ENCODE results near the gene REEP6. TPM values are rescaled to one million over a fixed set of nuclear protein-coding genes. Genes with fewer than 3 reads are reported as not detected.
"Not testable (repeated sequence)": the region's sequence is repeated elsewhere in the genome, so short reads cannot be mapped to it uniquely, and the experiment has no call there.

The REEP6 gene
- total and polyA plus RNA-seq, 2 donors (not counting 3 experiments of a cell fraction or from before 2014, with no cell fraction given): 1.3 to 1.5 TPM

- H3K4me2 ChIP-seq (ENCODE audit: insufficient read depth, low read length); H3K79me2 ChIP-seq (ENCODE audit: control insufficient read depth, insufficient read depth, low read length); DNase-seq (ENCODE audit: low read depth, low spot score); H2AFZ ChIP-seq (ENCODE audit: low read depth, low read length); H3K9ac ChIP-seq (replicated peaks; ENCODE audit: extremely low read depth, insufficient read depth, low read length); H4K20me1 ChIP-seq (replicated peaks; ENCODE audit: control insufficient read depth, extremely low read depth, insufficient read depth, low read length); H3K36me3 ChIP-seq (ENCODE audit: control insufficient read depth in 2 of 2, extremely low read depth in 1 of 2, insufficient read depth in 2 of 2, low read length in 2 of 2); H3K9me1 ChIP-seq (replicated peaks; ENCODE audit: control insufficient read depth, extremely low read depth, insufficient read depth, low read length); POLR2A ChIA-PET; H3K9me3 ChIP-seq (replicated peaks; ENCODE audit: control insufficient read depth, insufficient read depth, low read length); intact Hi-C loops (cut with micrococcal nuclease); H3K27ac ChIP-seq (ENCODE audit: insufficient read depth, low read depth, low read length); BruUV-seq (replicated peaks); CTCF ChIA-PET; FAIRE-seq; H3K4me3 ChIP-seq (replicated peaks in 1 of 3; ENCODE audit: insufficient read depth in 1 of 3, low read depth in 1 of 3, low read length in 3 of 3); H3K27me3 ChIP-seq (ENCODE audit: control insufficient read depth in 2 of 2, insufficient read depth in 2 of 2, low read length in 2 of 2); H3K4me1 ChIP-seq (ENCODE audit: control insufficient read depth, extremely low read depth, insufficient read depth, low read length); dilution Hi-C loops (cut with MboI; ENCODE audit: extremely low pct_ligation_motif_present, low sequenced_read_pairs): not testable (repeated sequence)
Observed at GRCh38 chr19:1519802-1520201, 28.8 kb downstream of the REEP6 start.

- Histone ChIP-seq H2AFZ (ENCODE audit: low read depth, low read length) (no peak overlapping the region), H3K27ac (ENCODE audit: insufficient read depth, low read depth, low read length) (no peak overlapping the region), H4K20me1 (replicated peaks; ENCODE audit: control insufficient read depth, extremely low read depth, insufficient read depth, low read length) (no peaks in the 10 kb centered on the region), H3K27me3 (ENCODE audit: control insufficient read depth in 2 of 2, insufficient read depth in 2 of 2, low read length in 2 of 2) (peaks cover 9 to 12% of the 10 kb centered on the region in 2 experiments), H3K9me1 (replicated peaks; ENCODE audit: control insufficient read depth, extremely low read depth, insufficient read depth, low read length) (no peaks in the 10 kb centered on the region), H3K36me3 (ENCODE audit: control insufficient read depth in 2 of 2, extremely low read depth in 1 of 2, insufficient read depth in 2 of 2, low read length in 2 of 2) (no peaks in the 10 kb centered on the region), H3K9ac (replicated peaks; ENCODE audit: extremely low read depth, insufficient read depth, low read length) (no peak overlapping the region), H3K79me2 (ENCODE audit: control insufficient read depth, insufficient read depth, low read length) (no peaks in the 10 kb centered on the region), H3K4me3 (replicated peaks in 1 of 3; ENCODE audit: insufficient read depth in 1 of 3, low read depth in 1 of 3, low read length in 3 of 3) (no peak overlapping the region), H3K4me1 (ENCODE audit: control insufficient read depth, extremely low read depth, insufficient read depth, low read length) (no peaks in the 10 kb centered on the region), H3K9me3 (replicated peaks; ENCODE audit: control insufficient read depth, insufficient read depth, low read length) (no peaks in the 10 kb centered on the region), H3K4me2 (ENCODE audit: insufficient read depth, low read length) (no peak overlapping the region)
- ChIA-PET POLR2A (no interaction called here), CTCF (no interaction called here)
- no TSS peak for BruUV-seq (replicated peaks)
- FAIRE-seq (no peak), DNase-seq (ENCODE audit: low read depth, low spot score) (no peak)
- TF ChIP-seq JUN (IDR thresholded peaks at IDR 0.05; ENCODE audit: borderline replicate concordance, insufficient read depth, insufficient read length, low read depth): no peak
- no peak for TF ChIP-seq MAX (IDR thresholded peaks at IDR 0.05; ENCODE audit: insufficient read depth, insufficient read length)
- TF ChIP-seq CTCF (IDR thresholded peaks at IDR 0.05; ENCODE audit: extremely low read depth in 1 of 2, insufficient read depth in 1 of 2, low read depth in 1 of 2, low read length in 2 of 2): no peak
- no peak for TF ChIP-seq POLR2AphosphoS5 (IDR thresholded peaks at IDR 0.05; ENCODE audit: insufficient read depth, low read depth, low read length)
- TF ChIP-seq GATA2 (IDR thresholded peaks at IDR 0.05; ENCODE audit: insufficient read depth, insufficient read length, low read depth, low read length): no peak
- no peak for TF ChIP-seq FOS (IDR thresholded peaks at IDR 0.05; ENCODE audit: borderline replicate concordance, insufficient read depth, low read length)
- no peak for TF ChIP-seq MYC (IDR thresholded peaks at IDR 0.05; ENCODE audit: low read depth, low read length)
- no peak for TF ChIP-seq POLR2A (IDR thresholded peaks at IDR 0.05; ENCODE audit: low read depth, low read length)
- TF ChIP-seq EZH2 (IDR thresholded peaks at IDR 0.05; ENCODE audit: borderline replicate concordance, low read depth, low read length, severe bottlenecking): no peak
- dilution Hi-C loops (cut with MboI; ENCODE audit: extremely low pct_ligation_motif_present, low sequenced_read_pairs) (no loop called here), intact Hi-C loops (cut with micrococcal nuclease) (no loop called here)
Observed at GRCh38 chr19:1520203-1520780, 29.3 kb downstream of the REEP6 start.
